K562 (cell line): ENCODE results near the gene FMOD. TPM values are rescaled to one million over a fixed set of nuclear protein-coding genes. Genes with fewer than 3 reads are reported as not detected.

Source experiments
- BRF1 ChIP-seq: IDR thresholded peaks from 3 replicates; pipeline ENCODE4 v1.6.1; 2011; ENCODE audit warnings: borderline replicate concordance, mild to moderate bottlenecking; ENCODE audit not compliant: insufficient read length; ENCODE audit errors: extremely low read depth
- CBFB ChIP-seq: sonication (generic); formaldehyde crosslinking; IDR thresholded peaks from 2 replicates; pipeline ENCODE4 v1.4.0; 2020; ENCODE audit warnings: mild to moderate bottlenecking, missing genetic modification reagents
- CC2D1A ChIP-seq: fragments of 450-650 bp; IDR thresholded peaks from 2 replicates; pipeline ENCODE4 v1.6.1; 2017; ENCODE audit warnings: mild to moderate bottlenecking
- EZH2 ChIP-seq: IDR thresholded peaks from 2 replicates; pipeline ENCODE4 v1.6.1; 2012; ENCODE audit warnings: low read depth, mild to moderate bottlenecking, inconsistent platforms, low read length, borderline replicate concordance
- FOXJ2 ChIP-seq: fragments of 200-800 bp; sonication (Bioruptor generic); IDR thresholded peaks from 2 replicates; pipeline ENCODE4 v1.6.1; 2016; ENCODE audit warnings: missing genetic modification characterization, missing compliant biosample characterization
- ILF3 ChIP-seq: fragments of 450-650 bp; IDR thresholded peaks from 2 replicates; pipeline ENCODE4 v1.6.1; 2018; ENCODE audit warnings: antibody characterized with exemption, mild to moderate bottlenecking, moderate library complexity, borderline replicate concordance
- JUND ChIP-seq, 2 experiments: IDR thresholded peaks; 2 replicates in 1 of 2; 3 replicates in 1 of 2; pipeline ENCODE4 v1.6.1; 2011; ENCODE audit warnings: borderline replicate concordance in 2 of 2, low read depth in 2 of 2, low read length in 2 of 2, improper control_type of control experiment in 1 of 2, missing biosample characterization in 1 of 2, missing genetic modification characterization in 1 of 2, missing genetic modification reagents in 1 of 2
- MCM2 ChIP-seq: fragments of 450-650 bp; IDR thresholded peaks from 2 replicates; pipeline ENCODE4 v1.6.1; 2017; ENCODE audit warnings: low read depth, mild to moderate bottlenecking
- PHB ChIP-seq: fragments of 250-450 bp; sonication (Bioruptor Pico); IDR thresholded peaks from 2 replicates; pipeline ENCODE4 v1.5.0; 2021
- PHF20 ChIP-seq: fragments of 450-650 bp; IDR thresholded peaks from 2 replicates; pipeline ENCODE4 v1.6.1; 2018; ENCODE audit not compliant: partially characterized antibody
- POLR2H ChIP-seq: IDR thresholded peaks from 2 replicates; pipeline ENCODE4 v1.6.1; 2016; ENCODE audit warnings: missing genetic modification characterization, low read depth, mild to moderate bottlenecking, control low read depth, missing compliant biosample characterization, moderate library complexity
- PURB ChIP-seq: sonication (generic); formaldehyde crosslinking; IDR thresholded peaks from 2 replicates; pipeline ENCODE4 v1.9.0; 2021; ENCODE audit warnings: low read depth, mild to moderate bottlenecking, missing genetic modification reagents
- RBM17 ChIP-seq: fragments of 200-400 bp; formaldehyde crosslinking; IDR thresholded peaks from 2 replicates; pipeline ENCODE4 v1.6.1; 2017; ENCODE audit warnings: low read depth, mild to moderate bottlenecking, low read length, borderline replicate concordance
- SRSF1 ChIP-seq: fragments of 200-400 bp; formaldehyde crosslinking; IDR thresholded peaks from 2 replicates; pipeline ENCODE4 v1.6.1; 2017; ENCODE audit warnings: mild to moderate bottlenecking, low read depth, low read length, moderate library complexity
- XRCC3 ChIP-seq: fragments of 450-650 bp; IDR thresholded peaks from 2 replicates; pipeline ENCODE4 v1.6.1; 2017; ENCODE audit warnings: mild to moderate bottlenecking, moderate library complexity
- ZFPM2 ChIP-seq: fragments of 250-450 bp; sonication (Bioruptor Pico); IDR thresholded peaks from 2 replicates; pipeline ENCODE4 v1.5.1; 2022; ENCODE audit warnings: mild to moderate bottlenecking
- ZKSCAN3 ChIP-seq: fragments of 250-450 bp; sonication (Bioruptor Pico); IDR thresholded peaks from 2 replicates; pipeline ENCODE4 v1.4.0; 2020
- ZNF586 ChIP-seq: fragments of 450-650 bp; formaldehyde crosslinking; conservative IDR thresholded peaks from 2 replicates; pipeline ENCODE4 v1.4.0; 2020; ENCODE audit warnings: mild to moderate bottlenecking, moderate library complexity
- polyA plus RNA-seq, 8 experiments: library from polyadenylated mRNA; depleted of rRNA in 4 of 8; stranded (reverse) in 5 of 8; unstranded in 3 of 8; fragments of >200 nt; fragmentation: Nextera tagmentation in 2 of 8; fragmentation: Illumina TruSeq in 1 of 8; extraction: Ambion mirVana in 2 of 8; extraction: Trizol in 1 of 8; gene quantifications; 2 replicates each; pipeline versions ENCODE4 v1.2.1 to v1.2.3, GENCODE V29; 2011 to 2014; ENCODE audit warnings: inconsistent platforms in 1 of 8, missing spikeins in 1 of 8
- total RNA-seq, 7 experiments: library from RNA; depleted of rRNA in 6 of 7; stranded (reverse); fragments of >200 nt in 6 of 7; fragmentation: Illumina TruSeq in 2 of 7; extraction: Trizol in 2 of 7; gene quantifications; 2 replicates each; pipeline versions ENCODE4 v1.2.1 to v1.2.3, GENCODE V29; 2011 to 2021; ENCODE audit warnings: low replicate concordance in 1 of 7
- TF ChIP-seq, protein P1 (sequence below): fragments of 450-650 bp; IDR thresholded peaks from 2 replicates; pipeline ENCODE4 v1.6.1; 2014; ENCODE audit warnings: low read depth, mild to moderate bottlenecking, moderate library complexity, borderline replicate concordance
- TF ChIP-seq, protein P2 (sequence below): fragments of 250-450 bp; sonication (Bioruptor Pico); IDR thresholded peaks from 2 replicates; pipeline ENCODE4 v1.5.1; 2021; ENCODE audit warnings: mild to moderate bottlenecking
- TF ChIP-seq, protein P3 (sequence below): sonication (generic); formaldehyde crosslinking; IDR thresholded peaks from 2 replicates; pipeline ENCODE4 v1.8.0; 2022; ENCODE audit warnings: missing genetic modification reagents, mild to moderate bottlenecking, moderate library complexity, borderline replicate concordance

Gene FMOD
- total and polyA plus RNA-seq, 9 of the 15 experiments (the other 6 are each of a cell fraction or from before 2014, with no cell fraction given) = 0.03 to 0.13 (median 0.03) TPM; not detected in 6

DNA sequence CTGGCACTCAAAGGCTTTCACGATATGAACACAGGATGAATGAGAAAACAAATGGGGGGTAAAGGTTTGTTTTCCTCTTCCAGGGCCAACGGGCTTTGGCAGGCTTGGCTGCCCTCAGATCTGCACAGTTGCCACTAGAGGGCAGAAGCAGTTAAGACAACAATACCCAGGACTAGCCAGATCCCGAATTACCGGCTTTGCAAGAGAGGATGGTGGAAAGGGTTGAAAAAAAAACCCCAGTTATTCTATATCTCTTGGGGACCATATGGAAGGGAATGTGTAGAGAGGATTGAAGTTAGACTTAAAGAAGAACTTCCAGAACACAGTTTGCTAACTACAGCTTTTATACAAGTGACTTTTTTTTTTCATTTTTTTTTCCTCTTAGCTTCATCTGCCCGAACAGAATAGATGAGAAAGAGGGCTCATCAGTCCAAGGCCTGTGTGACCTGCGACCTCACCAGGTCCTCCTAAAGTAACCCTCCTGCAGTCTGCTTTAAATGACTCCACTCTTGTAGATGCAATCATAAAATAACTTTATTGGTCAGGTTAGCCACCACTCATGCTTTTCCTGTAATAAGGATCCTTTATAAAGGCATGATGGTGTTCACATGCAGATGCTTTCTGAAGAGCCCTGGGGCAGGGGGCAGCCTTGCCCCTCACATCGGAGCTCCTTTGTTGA lies 10.7 kb downstream of the FMOD start (continued):
- TF ChIP-seq, protein P1, sequence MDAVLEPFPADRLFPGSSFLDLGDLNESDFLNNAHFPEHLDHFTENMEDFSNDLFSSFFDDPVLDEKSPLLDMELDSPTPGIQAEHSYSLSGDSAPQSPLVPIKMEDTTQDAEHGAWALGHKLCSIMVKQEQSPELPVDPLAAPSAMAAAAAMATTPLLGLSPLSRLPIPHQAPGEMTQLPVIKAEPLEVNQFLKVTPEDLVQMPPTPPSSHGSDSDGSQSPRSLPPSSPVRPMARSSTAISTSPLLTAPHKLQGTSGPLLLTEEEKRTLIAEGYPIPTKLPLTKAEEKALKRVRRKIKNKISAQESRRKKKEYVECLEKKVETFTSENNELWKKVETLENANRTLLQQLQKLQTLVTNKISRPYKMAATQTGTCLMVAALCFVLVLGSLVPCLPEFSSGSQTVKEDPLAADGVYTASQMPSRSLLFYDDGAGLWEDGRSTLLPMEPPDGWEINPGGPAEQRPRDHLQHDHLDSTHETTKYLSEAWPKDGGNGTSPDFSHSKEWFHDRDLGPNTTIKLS = no peak
- no peak for TF ChIP-seq CBFB (CRISPR knock-in tag)
- TF ChIP-seq EZH2 = peak; percentile 98; the same call in 1 of the 2 replicates
- no peak for TF ChIP-seq RBM17
- TF ChIP-seq SRSF1 = no peak
- no peak for TF ChIP-seq MCM2
- TF ChIP-seq CC2D1A = peak; percentile 65; the same call in 1 of the 2 replicates
- no peak for TF ChIP-seq XRCC3
- TF ChIP-seq ZKSCAN3 (CRISPR knock-in tag) = no peak
- no peak for TF ChIP-seq BRF1
- TF ChIP-seq JUND (IDR thresholded peaks at IDR 0.05; ENCODE audit: borderline replicate concordance, low read depth, low read length) = peak; percentile 44; the same call in 1 of the 2 replicates
- TF ChIP-seq JUND (tag; IDR thresholded peaks at IDR 0.05; ENCODE audit: borderline replicate concordance, low read depth, low read length) = no peak
- TF ChIP-seq PHF20 = no peak
- TF ChIP-seq, protein P2, sequence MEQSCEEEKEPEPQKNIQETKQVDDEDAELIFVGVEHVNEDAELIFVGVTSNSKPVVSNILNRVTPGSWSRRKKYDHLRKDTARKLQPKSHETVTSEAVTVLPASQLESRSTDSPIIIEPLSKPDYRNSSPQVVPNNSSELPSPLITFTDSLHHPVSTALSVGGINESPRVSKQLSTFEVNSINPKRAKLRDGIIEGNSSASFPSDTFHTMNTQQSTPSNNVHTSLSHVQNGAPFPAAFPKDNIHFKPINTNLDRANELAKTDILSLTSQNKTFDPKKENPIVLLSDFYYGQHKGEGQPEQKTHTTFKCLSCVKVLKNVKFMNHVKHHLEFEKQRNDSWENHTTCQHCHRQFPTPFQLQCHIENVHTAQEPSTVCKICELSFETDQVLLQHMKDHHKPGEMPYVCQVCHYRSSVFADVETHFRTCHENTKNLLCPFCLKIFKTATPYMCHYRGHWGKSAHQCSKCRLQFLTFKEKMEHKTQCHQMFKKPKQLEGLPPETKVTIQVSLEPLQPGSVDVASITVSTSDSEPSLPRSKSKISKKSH (CRISPR knock-in tag) = no peak
- TF ChIP-seq, protein P3, sequence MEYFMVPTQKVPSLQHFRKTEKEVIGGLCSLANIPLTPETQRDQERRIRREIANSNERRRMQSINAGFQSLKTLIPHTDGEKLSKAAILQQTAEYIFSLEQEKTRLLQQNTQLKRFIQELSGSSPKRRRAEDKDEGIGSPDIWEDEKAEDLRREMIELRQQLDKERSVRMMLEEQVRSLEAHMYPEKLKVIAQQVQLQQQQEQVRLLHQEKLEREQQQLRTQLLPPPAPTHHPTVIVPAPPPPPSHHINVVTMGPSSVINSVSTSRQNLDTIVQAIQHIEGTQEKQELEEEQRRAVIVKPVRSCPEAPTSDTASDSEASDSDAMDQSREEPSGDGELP (CRISPR knock-in tag) = no peak
- TF ChIP-seq POLR2H (tag) = no peak
- TF ChIP-seq ZNF586 (CRISPR knock-in tag) = no peak
- TF ChIP-seq ILF3 = no peak
- no peak for TF ChIP-seq FOXJ2 (tag)
- TF ChIP-seq PHB (CRISPR knock-in tag) = no peak
- no peak for TF ChIP-seq PURB
- no peak for TF ChIP-seq ZFPM2 (CRISPR knock-in tag)
